Activated T-helper 17 cell treated with anti-CD3 and anti-CD28 coated beads, Interleukin-2, amount 50 U/mL, for 72 hours (primary cell): Measurements from ENCODE around the gene MTHFR. TPM values are rescaled to one million over a fixed set of nuclear protein-coding genes. Genes with fewer than 3 reads are reported as not detected.

Experiments used
- ATAC-seq: fragments of 150-1000 bp; cut with Tn5 transposase; replicated peaks from 2 replicates; pipeline ENCODE4 v1.10.0; 2021; ENCODE audit warnings: mild to moderate bottlenecking, moderate library complexity
- H3K27ac Mint-ChIP-seq: one replicate; pipeline ENCODE4 v1.8.0; 2022; ENCODE audit warnings: mixed read lengths
- H3K27me3 Mint-ChIP-seq: one replicate; pipeline ENCODE4 v1.8.0; 2022; ENCODE audit warnings: mixed read lengths
- H3K36me3 Mint-ChIP-seq: one replicate; pipeline ENCODE4 v1.8.0; 2022; ENCODE audit warnings: low read depth, mild to moderate bottlenecking, mixed read lengths
- H3K4me1 Mint-ChIP-seq: one replicate; pipeline ENCODE4 v1.8.0; 2022; ENCODE audit warnings: mixed read lengths
- H3K4me3 Mint-ChIP-seq: one replicate; pipeline ENCODE4 v1.8.0; 2022; ENCODE audit warnings: mild to moderate bottlenecking, mixed read lengths
- H3K9me3 Mint-ChIP-seq: one replicate; pipeline ENCODE4 v1.8.0; 2022; ENCODE audit warnings: mixed read lengths
- total RNA-seq, 2 donors: library from RNA; stranded (reverse); gene quantifications; one replicate each; pipeline ENCODE4 v1.2.3, GENCODE V29; 2022

Gene MTHFR
- total RNA-seq, 2 donors from 2014 or later, result 13.3 to 16.2 TPM

DNA sequence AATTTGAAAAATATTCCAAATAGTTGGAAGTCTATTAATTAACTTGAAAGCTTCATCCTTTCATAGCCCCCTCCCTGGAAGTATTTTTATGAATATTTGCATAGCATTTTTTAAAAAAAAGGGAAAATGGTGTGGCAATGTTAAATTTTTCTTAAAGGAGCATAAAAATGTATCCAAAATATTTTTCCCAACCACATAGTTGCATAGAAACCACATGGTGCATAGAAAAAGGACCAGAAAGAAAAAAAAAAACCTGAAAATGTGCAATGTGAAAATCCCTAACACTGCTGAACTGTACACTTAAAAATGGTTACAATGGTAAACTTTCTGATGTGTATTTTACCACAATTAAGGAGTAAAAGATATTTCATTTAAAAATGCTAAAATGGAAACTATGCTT lies 35.8 kb downstream of the MTHFR start:
- H3K9me3 Mint-ChIP-seq, result no peaks in the 10 kb centered on the region
- no peaks in the 10 kb centered on the region for H3K27me3 Mint-ChIP-seq
- H3K4me3 Mint-ChIP-seq, result no peak overlapping the region
- ATAC-seq, result no peak
- H3K4me1 Mint-ChIP-seq, result no peaks in the 10 kb centered on the region
- H3K36me3 Mint-ChIP-seq, result no peaks in the 10 kb centered on the region
- H3K27ac Mint-ChIP-seq, result no peak overlapping the region

DNA sequence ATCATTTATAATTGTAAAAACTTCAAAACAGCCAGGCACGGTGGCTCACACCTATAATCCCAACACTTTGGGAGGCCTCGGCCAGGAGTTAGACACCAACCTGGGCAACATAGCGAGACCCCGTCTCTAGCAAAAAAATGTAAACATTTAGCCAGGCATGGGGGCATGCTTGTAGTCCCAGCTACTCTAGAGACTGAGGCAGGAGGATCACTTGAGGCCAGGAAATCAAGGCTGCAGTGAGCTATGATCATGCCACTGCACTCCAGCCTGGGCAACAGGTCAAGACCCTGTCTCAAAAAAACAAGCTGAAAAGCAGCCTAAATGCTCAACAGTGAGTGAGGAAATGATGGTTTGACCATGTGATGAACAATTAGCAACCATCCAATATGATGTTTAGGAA lies 36.5 kb downstream of the MTHFR start:
- Mint-ChIP-seq H3K27me3 (no peaks in the 10 kb centered on the region), H3K36me3 (no peaks in the 10 kb centered on the region), H3K27ac (no peak overlapping the region), H3K9me3 (no peaks in the 10 kb centered on the region), H3K4me3 (no peak overlapping the region), H3K4me1 (no peaks in the 10 kb centered on the region)
- ATAC-seq, result no peak

DNA sequence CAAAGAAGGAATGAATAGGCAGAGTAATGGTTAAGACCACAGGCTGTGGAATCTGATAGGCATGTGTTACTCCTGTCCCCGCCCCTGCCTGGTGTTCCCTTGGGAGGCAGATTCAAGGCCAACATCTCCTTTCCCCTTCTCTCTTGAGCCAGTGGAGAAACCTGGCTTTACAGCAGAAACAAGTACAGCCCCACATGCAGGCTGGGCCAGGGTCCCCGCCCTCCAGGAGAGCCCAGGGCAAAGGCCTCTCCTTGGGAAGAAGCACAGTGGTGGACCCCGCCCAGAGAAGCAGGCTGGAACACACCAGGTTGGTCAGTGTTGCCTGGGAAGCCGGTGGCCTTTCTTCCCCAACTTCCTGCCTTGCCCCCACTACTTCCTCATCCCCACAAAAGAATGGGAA lies 36.9 kb downstream of the MTHFR start:
- H3K4me1 Mint-ChIP-seq, result no peaks in the 10 kb centered on the region
- H3K9me3 Mint-ChIP-seq, result no peaks in the 10 kb centered on the region
- ATAC-seq, result no peak
- no peaks in the 10 kb centered on the region for H3K36me3 Mint-ChIP-seq
- H3K27me3 Mint-ChIP-seq, result no peaks in the 10 kb centered on the region
- no peak overlapping the region for H3K27ac Mint-ChIP-seq
- H3K4me3 Mint-ChIP-seq, result no peak overlapping the region

DNA sequence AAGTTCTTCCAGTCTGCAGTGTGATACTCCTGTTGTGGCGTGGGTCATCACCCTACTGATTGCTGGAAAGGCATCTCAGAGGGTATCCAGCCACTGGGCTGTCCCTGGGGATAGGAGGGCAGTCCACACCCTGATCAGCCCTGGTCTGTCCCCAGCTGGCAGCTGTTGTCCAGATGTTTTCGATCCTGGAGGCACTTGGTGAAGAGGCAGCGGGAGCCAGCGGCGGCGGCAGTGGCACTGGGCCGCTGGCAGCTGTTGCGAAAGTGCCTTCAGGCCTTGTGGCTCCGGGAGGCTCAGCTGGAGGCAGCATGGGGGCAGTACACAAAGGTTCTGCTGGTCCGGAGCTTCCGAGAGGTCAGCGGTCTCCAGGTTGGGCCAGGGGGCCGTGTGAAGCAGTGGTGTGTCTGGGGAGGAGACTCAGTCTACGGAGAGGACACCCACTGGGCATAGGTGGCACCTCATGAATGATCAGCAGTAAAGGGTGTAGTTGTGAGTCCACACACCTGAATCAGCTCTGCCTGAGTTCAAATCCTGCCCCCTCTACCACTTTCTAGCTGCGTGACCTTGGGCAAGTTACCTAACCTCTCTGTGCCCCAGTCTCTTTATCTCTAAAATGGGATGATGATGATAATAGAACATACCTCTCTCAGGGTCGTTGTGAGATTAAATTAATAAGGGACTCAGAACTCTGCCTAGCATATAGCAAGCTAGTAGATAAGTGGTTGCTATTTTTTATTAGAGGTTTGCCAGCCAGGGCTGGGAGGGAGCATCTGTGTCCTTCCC lies 37.7 kb downstream of the MTHFR start:
- H3K4me1 Mint-ChIP-seq, result no peaks in the 10 kb centered on the region
- H3K4me3 Mint-ChIP-seq, result no peak overlapping the region
- no peaks in the 10 kb centered on the region for H3K36me3 Mint-ChIP-seq
- no peak overlapping the region for H3K27ac Mint-ChIP-seq
- no peak for ATAC-seq
- no peaks in the 10 kb centered on the region for H3K9me3 Mint-ChIP-seq
- H3K27me3 Mint-ChIP-seq, result no peaks in the 10 kb centered on the region

DNA sequence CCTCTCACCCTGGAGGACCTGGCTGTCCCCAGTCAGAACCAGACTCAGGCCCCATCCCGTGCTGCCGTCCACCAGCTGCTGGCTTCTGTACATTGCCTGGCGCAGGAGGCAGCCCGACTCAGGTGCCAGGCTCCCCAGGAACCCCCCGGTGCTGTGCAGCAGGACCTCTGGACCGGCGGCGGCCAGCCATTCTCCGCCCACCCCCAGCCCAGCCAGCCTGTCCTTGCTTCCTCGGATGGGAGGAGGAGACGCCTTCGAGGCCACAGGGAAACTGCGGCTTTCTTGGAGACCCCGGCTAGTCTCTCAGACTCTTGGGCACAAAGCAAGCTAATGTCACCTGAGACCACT lies 39.4 kb downstream of the MTHFR start:
- Mint-ChIP-seq H3K4me1 (no peaks in the 10 kb centered on the region), H3K9me3 (no peaks in the 10 kb centered on the region), H3K27me3 (peaks cover 5% of the 10 kb centered on the region), H3K27ac (no peak overlapping the region), H3K4me3 (no peak overlapping the region), H3K36me3 (no peaks in the 10 kb centered on the region)
- ATAC-seq, result no peak

DNA sequence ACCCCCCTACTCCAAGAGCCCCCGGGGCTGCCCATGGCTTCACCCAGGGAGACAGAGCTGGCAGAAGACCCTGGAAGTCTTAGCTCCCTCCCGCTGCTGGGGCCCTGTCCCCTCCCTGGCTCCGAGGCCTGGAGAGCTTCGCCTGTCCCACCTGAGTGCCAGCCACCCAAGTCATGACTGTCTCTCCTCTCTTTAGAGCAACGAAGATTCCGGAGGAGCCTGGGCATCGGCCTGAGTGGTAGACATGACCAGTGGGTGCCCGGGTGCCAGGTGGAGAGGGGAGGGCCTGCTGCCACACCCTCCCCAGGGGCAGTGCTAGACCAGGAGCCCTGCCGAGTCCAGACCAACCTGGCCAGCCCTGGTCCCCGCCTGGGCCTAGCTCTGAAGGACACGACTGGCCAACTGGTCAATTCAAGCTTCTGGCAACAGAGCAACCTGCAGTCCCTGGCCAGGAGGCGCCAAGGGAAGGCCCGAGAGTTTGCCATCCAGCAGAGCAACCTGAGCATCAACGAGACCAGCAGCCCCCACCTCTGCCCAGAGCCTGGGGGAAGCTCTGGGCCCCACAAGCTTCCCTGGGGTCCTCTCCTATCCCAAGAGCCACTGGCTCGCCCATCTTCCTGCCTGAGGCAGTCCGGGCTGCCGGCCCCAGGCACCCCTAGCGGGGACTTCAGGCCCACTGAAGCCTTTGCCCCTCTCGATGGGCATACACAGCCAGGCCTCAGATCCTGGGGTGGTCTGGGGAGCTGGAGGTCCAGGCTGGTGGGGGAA lies 39.9 kb downstream of the MTHFR start:
- H3K9me3 Mint-ChIP-seq, result no peaks in the 10 kb centered on the region

DNA sequence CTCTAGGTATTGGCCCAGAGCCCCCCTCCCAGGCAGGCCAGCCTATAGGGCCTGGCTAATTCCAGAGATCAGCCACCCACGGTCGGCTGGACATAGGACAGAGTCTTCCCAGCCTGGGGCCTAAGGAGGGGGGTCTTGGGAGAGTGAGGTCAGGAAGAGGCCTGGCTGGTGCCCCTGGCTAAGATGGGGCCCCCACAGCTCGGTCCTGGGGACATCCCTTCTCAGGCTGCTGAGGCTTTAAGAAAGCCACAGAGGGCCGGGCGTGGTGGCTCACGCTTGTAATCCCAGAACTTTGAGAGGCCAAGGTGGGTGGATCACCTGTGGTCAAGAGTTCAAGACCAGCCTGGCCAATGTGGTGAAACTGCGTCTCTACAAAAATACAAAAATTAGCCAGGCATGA lies 41.2 kb downstream of the MTHFR start:
- no peak for ATAC-seq
- H3K4me1 Mint-ChIP-seq, result no peaks in the 10 kb centered on the region
- no peak overlapping the region for H3K4me3 Mint-ChIP-seq
- H3K9me3 Mint-ChIP-seq, result no peaks in the 10 kb centered on the region
- H3K27me3 Mint-ChIP-seq, result peaks cover 9% of the 10 kb centered on the region
- H3K36me3 Mint-ChIP-seq, result no peaks in the 10 kb centered on the region
- no peak overlapping the region for H3K27ac Mint-ChIP-seq

More for the DNA sequence above, 39.9 kb downstream of the MTHFR start:
- H3K27me3 Mint-ChIP-seq, result peaks cover 9% of the 10 kb centered on the region
- no peaks in the 10 kb centered on the region for H3K36me3 Mint-ChIP-seq
- no peak for ATAC-seq
- H3K27ac Mint-ChIP-seq, result no peak overlapping the region
- H3K4me3 Mint-ChIP-seq, result no peak overlapping the region
- no peaks in the 10 kb centered on the region for H3K4me1 Mint-ChIP-seq

DNA sequence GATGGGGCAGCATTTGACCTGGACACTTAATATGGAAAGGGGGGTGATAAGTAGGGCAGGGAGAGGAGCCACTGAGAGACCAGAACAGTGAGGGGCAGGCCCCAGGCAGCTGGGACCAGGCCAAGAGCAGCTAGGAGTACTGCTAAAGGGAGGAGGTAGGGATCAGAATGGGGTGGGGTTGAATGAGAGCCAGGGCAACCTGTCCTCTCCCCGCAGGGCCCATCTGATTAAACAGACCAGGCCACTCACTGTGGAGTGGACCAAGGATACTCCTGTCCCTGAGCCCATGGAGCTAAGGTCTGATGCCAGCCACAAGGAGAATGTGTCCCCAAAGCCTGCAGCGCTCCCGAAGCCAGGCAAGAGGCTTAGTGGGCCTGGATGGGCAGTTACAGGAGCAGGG lies 41.6 kb downstream of the MTHFR start:
- H3K27ac Mint-ChIP-seq, result no peak overlapping the region
- no peak for ATAC-seq
- peaks cover 9% of the 10 kb centered on the region for H3K27me3 Mint-ChIP-seq

DNA sequence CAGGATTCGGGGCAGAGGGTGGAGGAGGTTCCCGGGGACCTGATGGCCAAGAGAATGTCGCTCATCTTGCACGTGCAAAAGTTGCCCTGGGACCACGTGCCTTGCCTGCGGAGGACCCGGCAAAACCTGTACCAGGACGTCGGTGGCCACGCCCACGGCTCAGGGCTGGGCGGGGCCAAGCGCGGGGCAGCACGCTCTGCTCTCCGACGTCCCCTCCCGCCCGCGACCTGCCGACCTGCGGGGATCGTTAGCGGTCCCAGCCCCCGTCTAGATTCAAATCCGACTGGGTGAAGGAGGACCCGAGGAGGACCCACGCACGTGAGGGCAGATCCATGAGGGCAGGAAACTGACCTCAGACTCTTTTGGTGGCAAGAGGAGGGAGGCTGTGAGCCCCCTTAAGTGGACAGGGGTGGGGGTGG lies 43.8 kb downstream of the MTHFR start, which contains the start of gene C1orf167:
Gene C1orf167 (plus strand): TSS at position 206 of the 419 bp plus-strand sequence. CDS start 2,208 bp downstream, outside the sequence.
- H3K36me3 Mint-ChIP-seq, result no peaks in the 10 kb centered on the region
- H3K4me1 Mint-ChIP-seq, result no peaks in the 10 kb centered on the region
- no peak within 1 kb of the TSS for H3K4me3 Mint-ChIP-seq

More for the DNA sequence above, 41.6 kb downstream of the MTHFR start:
- no peaks in the 10 kb centered on the region for H3K9me3 Mint-ChIP-seq
- no peak overlapping the region for H3K4me3 Mint-ChIP-seq
- no peaks in the 10 kb centered on the region for H3K4me1 Mint-ChIP-seq
- H3K36me3 Mint-ChIP-seq, result no peaks in the 10 kb centered on the region

DNA sequence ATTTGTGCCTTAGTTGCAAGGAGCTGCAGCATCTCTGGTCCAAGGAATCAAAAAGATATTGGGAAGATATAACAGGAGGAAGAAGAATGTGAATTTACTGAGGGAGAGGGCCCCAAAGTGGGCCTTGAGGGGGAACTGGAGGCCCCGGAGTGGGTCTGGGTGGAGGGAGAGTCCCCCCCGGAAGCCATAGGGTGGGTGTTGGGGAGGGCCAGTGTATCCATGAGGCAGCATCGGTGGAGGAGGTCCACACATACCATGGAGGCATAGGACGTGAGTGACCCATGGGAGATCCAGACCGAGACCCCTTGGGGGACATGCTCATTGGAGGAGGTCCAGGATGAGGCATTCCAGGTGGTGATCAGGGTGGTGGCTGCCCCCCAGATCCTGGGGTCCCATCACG lies 44.5 kb downstream of the MTHFR start:
- Mint-ChIP-seq H3K4me1 (no peaks in the 10 kb centered on the region), H3K27ac (no peak overlapping the region), H3K4me3 (no peak overlapping the region), H3K9me3 (no peaks in the 10 kb centered on the region), H3K27me3 (peaks cover 13% of the 10 kb centered on the region), H3K36me3 (no peaks in the 10 kb centered on the region)
- no peak for ATAC-seq

More for the DNA sequence above, 43.8 kb downstream of the MTHFR start, which contains the start of gene C1orf167:
- H3K27me3 Mint-ChIP-seq, result peaks cover 9% of the 10 kb centered on the region
- no peak within 1 kb of the TSS for H3K27ac Mint-ChIP-seq
- H3K9me3 Mint-ChIP-seq, result no peaks in the 10 kb centered on the region
- ATAC-seq, result no peak

DNA sequence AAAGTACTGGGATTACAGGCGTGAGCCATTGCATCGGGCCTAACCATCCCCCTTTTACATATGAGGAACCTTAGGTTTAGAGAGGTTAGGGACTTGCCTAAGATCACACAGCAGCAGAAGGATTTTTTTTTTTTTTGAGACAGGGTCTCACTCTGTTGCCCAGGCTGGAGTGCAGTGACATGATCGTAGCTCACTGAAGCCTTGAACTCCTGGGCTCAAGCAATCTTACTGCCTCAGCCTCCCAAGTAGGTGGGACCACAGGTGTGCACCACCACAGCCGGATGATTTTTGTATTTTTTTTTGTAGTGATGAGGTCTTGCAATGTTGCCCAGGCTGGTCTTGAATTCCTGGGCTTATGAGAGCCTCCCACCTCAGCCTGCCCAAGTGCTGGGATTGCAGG lies 46.0 kb downstream of the MTHFR start:
- Mint-ChIP-seq H3K4me1 (no peaks in the 10 kb centered on the region), H3K9me3 (no peaks in the 10 kb centered on the region), H3K27me3 (peaks cover 13% of the 10 kb centered on the region), H3K4me3 (no peak overlapping the region), H3K27ac (no peak overlapping the region), H3K36me3 (no peaks in the 10 kb centered on the region)
- no peak for ATAC-seq

DNA sequence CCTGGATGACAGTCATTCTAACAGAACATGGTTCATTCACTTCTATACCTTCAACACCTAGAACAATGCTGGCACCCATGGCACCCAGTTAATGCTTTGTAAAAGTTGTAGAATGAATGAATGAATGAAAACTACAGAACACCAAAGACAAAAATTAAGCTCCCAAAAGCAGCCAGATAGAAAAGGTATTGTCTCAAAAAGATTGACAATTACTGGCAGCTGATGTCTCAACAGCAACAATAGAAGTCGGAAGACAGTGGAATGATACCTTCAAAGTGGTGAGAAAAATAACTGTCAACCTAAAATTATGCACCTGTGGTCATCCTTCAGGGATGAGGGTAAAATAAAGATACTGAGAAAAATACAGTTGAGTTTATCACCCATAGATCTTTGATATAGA lies 48.7 kb downstream of the MTHFR start:
- Mint-ChIP-seq H3K9me3 (no peaks in the 10 kb centered on the region), H3K27me3 (peaks cover 9% of the 10 kb centered on the region), H3K4me3 (no peak overlapping the region), H3K4me1 (no peaks in the 10 kb centered on the region), H3K36me3 (no peaks in the 10 kb centered on the region), H3K27ac (no peak overlapping the region)
- no peak for ATAC-seq

DNA sequence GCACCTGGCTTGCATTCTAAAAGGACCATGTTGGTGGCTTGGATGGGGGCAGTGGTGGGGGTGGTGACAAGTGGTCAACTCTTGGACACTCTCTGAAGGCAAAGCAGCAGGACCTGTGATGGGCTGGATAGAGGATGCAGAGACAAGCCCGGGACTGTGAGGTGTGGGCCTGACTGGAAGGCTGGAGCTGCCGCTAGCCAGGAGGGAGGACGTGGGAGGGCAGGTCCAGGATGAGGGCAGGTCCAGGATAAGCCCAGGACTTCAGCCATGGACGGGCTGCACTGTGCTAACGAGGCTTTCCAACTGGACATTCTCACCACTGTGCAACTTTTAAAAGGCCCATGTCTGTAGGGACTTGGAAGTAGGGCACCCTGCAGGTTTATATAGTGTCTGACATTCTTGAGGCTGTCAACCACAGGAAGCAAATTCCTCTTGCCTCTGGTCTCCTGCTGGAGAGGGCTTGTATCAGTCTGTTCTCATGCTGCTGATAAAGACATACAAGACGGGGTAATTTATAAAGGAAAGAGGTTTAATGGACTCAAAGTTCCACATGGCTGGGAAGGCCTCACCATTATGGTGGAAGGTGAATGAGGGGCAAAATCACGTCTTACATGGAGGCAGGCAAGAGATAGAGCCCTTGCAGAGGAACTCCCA lies 52.1 kb downstream of the MTHFR start:
- ATAC-seq, result no peak
- H3K27me3 Mint-ChIP-seq, result peaks cover 4% of the 10 kb centered on the region
- no peak overlapping the region for H3K27ac Mint-ChIP-seq
- no peaks in the 10 kb centered on the region for H3K36me3 Mint-ChIP-seq
- H3K9me3 Mint-ChIP-seq, result no peaks in the 10 kb centered on the region
- H3K4me3 Mint-ChIP-seq, result no peak overlapping the region
- no peaks in the 10 kb centered on the region for H3K4me1 Mint-ChIP-seq

DNA sequence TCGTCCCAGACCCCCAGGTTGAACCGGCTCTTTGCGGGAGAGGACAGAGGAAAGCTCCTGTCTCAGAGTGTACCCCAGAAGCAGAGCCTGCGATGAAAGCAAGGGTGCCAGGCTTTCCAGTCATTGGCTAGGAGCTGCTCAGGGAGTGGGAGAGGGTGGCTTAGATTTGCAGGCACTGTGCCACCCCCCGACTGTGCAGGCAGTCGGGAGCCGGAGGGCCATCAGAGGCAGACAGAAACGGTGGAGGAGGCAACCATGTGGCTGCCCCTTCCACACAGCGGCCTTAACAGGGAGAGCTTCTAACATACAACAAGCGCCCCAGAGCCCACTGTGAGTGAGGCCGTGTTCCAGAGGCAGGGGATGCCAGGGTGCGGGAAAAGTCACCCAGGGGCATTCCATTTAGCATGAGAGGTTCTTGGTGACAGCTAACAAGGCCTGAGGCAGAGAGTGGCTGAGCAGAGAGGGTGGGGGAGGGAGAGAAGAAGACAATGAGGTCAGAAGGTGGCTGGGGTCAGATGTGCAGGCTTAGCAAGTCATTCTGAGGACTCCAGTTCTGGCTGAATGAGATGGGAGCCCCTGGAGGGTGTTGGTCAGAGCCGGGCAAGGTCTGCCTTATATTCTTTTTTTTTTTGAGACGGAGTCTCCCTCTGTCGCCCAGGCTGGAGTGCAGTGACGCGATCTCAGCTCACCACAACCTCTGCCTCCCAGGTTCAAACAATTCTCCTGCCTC lies 53.2 kb downstream of the MTHFR start:
- Mint-ChIP-seq H3K4me1 (no peaks in the 10 kb centered on the region), H3K9me3 (no peaks in the 10 kb centered on the region), H3K4me3 (no peak overlapping the region), H3K27ac (no peak overlapping the region), H3K36me3 (no peaks in the 10 kb centered on the region), H3K27me3 (peaks cover 4% of the 10 kb centered on the region)
- no peak for ATAC-seq
